BLaER1 (cell line): ENCODE data around the gene TMUB2.
"Not testable (repeated sequence)": the region's sequence is repeated elsewhere in the genome, so short reads cannot be mapped to it uniquely, and the experiment has no call there.

Source experiments
- H3K27ac ChIP-seq: shearing (Covaris generic); formaldehyde crosslinking; 2 replicates; pipeline ENCODE4 v1.8.1; 2022
- H3K27me3 ChIP-seq: shearing (Covaris generic); formaldehyde crosslinking; 2 replicates; pipeline ENCODE4 v1.8.1; 2022
- H3K36me3 ChIP-seq: shearing (Covaris generic); formaldehyde crosslinking; 2 replicates; pipeline ENCODE4 v1.8.1; 2022
- H3K4me1 ChIP-seq: shearing (Covaris generic); formaldehyde crosslinking; 2 replicates; pipeline ENCODE4 v1.8.1; 2022
- H3K4me2 ChIP-seq: shearing (Covaris generic); formaldehyde crosslinking; 2 replicates; pipeline ENCODE4 v1.8.1; 2022
- H3K4me3 ChIP-seq: shearing (Covaris generic); formaldehyde crosslinking; 2 replicates; pipeline ENCODE4 v1.8.1; 2022
- H3K9ac ChIP-seq: shearing (Covaris generic); formaldehyde crosslinking; 2 replicates; pipeline ENCODE4 v1.8.1; 2022
- H3K9me3 ChIP-seq: shearing (Covaris generic); formaldehyde crosslinking; 2 replicates; pipeline ENCODE4 v1.8.1; 2022
- H4K20me1 ChIP-seq: shearing (Covaris generic); formaldehyde crosslinking; 2 replicates; pipeline ENCODE4 v1.8.1; 2022
- Cebpa-rat ChIP-seq: shearing (Covaris generic); IDR thresholded peaks from 2 replicates; pipeline ENCODE4 v1.8.1; 2022

TMUB2 gene

DNA sequence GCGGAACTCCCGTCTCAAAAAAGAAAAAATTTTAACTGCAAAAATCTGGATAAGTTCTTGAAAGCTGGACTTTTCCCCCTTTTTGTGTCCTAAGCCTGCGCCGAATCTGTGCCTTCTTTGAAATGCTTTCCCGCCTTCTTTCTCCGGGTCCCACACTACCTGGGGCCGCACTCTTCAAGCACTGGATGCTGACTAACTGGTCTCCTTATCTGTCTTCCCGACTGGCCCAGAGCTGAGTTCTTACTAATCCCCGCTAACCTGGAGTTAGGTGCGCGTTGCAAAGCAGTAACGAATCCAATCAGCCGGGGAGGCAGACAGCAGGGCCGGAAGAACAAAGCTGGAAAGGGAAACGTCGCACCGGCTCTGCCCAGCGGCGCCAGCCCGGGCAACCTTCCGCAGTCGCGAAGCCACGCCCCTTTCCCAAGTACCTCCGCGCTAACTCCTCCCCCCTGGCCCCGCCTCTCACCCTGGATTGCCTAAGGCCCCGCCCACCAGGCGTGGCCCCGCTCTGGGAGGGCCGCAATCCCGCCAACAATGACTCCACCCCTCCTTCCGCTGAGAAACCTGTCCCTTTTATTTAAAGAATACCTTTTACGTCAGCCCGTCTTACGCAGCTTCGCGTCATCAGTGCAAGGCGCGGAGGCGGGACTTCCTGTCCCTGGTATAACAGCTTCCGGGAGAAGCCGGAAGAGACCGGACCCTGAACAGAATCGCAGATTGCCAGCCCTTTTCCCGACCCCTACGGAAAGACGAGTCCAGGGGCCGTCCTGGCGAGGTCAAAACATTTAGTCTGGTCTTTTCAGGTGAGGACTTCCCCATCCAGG is at the start of gene TMUB2:
TMUB2 (plus strand) TSS at position 666 of the 824 bp plus-strand sequence. CDS start 737 bp downstream, outside the sequence.
- Histone ChIP-seq H3K27me3 (no peaks in the 10 kb centered on the region), H3K4me3 (peak within 1 kb of the TSS; percentile 95), H3K36me3 (peaks cover 67% of the 10 kb centered on the region), H4K20me1 (peaks cover 50% of the 10 kb centered on the region), H3K4me1 (peaks cover 40% of the 10 kb centered on the region), H3K9ac (peak within 1 kb of the TSS; percentile 94), H3K27ac (peak within 1 kb of the TSS; percentile 88), H3K9me3 (no peaks in the 10 kb centered on the region), H3K4me2 (peak within 1 kb of the TSS; percentile 94)
- TF ChIP-seq Cebpa-rat: peak; percentile 68; the same call in 1 of the 2 replicates

DNA sequence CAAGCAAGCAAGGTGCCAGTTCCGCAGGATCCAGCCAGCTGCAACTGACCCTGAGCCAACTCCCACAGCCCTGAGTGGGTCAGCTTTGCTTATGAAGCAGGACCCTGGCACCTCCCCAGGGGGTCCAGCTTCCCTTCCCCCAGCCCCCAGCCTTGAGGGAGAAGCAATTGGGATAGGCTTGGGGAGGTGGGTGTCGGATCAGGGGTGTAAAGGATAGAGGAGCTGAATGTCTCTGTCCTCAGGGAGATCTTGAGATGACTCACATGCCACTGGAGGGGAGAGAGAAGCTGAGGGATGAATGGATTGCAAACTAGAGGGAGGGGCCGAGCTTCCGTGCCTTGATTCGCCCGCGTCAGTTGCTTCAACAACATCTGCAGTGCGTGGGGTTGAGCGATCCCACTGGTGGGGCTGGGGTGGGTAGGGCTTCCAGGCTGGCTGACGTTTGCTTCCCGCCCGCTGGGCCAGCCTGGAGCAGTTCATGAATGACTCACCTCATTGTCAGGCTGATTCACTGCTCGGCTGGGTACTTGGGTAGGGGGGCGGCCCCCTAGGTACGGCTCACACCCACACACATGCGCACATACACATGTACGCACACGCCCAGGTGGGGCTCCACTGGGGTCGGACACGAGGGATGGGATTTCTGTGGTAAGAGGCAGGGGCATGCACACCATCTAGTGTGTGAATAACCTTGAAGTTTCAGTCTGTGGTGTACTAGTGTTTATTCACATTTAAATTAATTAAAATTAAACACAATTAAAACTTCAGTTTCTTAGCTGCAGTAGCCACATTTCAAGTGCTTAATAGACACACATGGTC is 48.7 kb upstream of the TMUB2 start:
- no peak overlapping the region; the same call in 1 of the 2 replicates for H3K9ac ChIP-seq
- H3K27ac ChIP-seq: no peak overlapping the region
- no peaks in the 10 kb centered on the region for H3K27me3 ChIP-seq
- H3K4me3 ChIP-seq: no peak overlapping the region
- no peaks in the 10 kb centered on the region for H3K36me3 ChIP-seq
- H4K20me1 ChIP-seq: no peaks in the 10 kb centered on the region
- no peak for TF ChIP-seq Cebpa-rat
- peaks cover 35% of the 10 kb centered on the region for H3K4me1 ChIP-seq
- H3K9me3 ChIP-seq: no peaks in the 10 kb centered on the region
- H3K4me2 ChIP-seq: peak overlapping the region; percentile 60

DNA sequence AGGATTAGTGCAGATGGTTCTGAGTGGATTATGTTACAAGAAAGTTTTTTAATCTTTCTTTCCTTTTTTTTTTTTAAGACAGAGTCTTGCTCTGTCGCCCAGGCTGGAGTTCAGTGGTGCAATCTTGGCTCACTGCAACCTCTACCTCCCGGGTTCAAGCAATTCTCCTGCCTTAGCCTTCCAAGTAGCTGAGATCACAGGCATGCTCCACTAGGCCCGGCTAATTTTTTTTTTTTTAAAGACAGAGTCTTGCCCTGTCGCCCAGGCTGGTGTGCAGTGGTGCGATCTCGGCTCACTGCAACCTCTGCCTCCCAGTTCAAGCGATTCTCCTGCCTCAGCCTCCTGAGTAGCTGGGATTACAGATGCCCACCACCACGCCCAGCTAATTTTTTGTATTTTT is 42.9 kb upstream of the TMUB2 start:
- H3K4me3 ChIP-seq, H3K9me3 ChIP-seq, H3K9ac ChIP-seq, H3K27ac ChIP-seq, H4K20me1 ChIP-seq, H3K27me3 ChIP-seq: not testable (repeated sequence)
- Histone ChIP-seq H3K4me2 (0 out of 2 replicates have a peak overlapping the region, but pooled peaks have one; percentile 14), H3K36me3 (peaks cover 42% of the 10 kb centered on the region), H3K4me1 (peaks cover 31% of the 10 kb centered on the region)

DNA sequence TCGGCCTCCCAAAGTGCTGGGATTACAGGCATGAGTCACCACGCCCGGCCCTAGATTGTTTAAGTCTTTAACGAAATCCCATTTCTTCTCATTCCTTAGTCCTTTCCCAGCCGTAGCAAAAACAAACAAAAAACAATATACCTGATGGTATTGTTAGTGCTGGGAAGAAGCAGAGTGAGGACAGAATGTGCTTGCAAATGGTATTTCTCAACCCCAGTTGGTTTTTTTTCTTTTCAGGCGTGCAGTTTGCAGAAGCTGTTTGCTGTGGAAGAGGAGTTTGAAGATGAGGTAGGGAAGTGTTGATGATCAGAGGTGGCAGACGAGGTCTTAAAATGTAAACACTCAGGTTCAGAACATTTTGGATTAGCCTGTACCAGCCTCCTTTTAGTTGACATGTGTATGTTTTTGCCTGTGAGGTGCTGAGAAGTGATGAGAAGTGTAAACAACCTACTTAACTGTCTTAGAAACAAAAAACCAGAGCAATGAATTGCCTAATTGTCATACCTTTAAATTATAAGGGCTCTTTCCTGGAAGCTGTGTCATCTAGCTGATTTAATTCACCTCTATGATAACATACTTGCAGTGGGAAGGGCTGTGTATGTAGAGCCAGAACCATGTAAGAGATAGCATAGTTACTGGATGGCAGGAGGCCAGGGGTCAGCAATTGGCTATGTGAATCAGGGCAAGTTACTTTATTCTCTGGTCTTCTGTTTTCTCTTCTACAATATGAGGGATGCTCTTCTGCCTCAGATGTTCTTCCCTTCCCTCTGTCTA is 41.6 kb upstream of the TMUB2 start:
- 0 out of 2 replicates have a peak overlapping the region, but pooled peaks have one; percentile 15 for H3K9ac ChIP-seq
- H3K27ac ChIP-seq: no peak overlapping the region
- no peak overlapping the region for H3K4me2 ChIP-seq
- H3K27me3 ChIP-seq: no peaks in the 10 kb centered on the region
- H3K36me3 ChIP-seq: peaks cover 54% of the 10 kb centered on the region
- no peak overlapping the region for H3K4me3 ChIP-seq
- no peaks in the 10 kb centered on the region; the same call in 1 of the 2 replicates for H4K20me1 ChIP-seq
- peaks cover 42% of the 10 kb centered on the region for H3K4me1 ChIP-seq
- H3K9me3 ChIP-seq: no peaks in the 10 kb centered on the region
- TF ChIP-seq Cebpa-rat: no peak

DNA sequence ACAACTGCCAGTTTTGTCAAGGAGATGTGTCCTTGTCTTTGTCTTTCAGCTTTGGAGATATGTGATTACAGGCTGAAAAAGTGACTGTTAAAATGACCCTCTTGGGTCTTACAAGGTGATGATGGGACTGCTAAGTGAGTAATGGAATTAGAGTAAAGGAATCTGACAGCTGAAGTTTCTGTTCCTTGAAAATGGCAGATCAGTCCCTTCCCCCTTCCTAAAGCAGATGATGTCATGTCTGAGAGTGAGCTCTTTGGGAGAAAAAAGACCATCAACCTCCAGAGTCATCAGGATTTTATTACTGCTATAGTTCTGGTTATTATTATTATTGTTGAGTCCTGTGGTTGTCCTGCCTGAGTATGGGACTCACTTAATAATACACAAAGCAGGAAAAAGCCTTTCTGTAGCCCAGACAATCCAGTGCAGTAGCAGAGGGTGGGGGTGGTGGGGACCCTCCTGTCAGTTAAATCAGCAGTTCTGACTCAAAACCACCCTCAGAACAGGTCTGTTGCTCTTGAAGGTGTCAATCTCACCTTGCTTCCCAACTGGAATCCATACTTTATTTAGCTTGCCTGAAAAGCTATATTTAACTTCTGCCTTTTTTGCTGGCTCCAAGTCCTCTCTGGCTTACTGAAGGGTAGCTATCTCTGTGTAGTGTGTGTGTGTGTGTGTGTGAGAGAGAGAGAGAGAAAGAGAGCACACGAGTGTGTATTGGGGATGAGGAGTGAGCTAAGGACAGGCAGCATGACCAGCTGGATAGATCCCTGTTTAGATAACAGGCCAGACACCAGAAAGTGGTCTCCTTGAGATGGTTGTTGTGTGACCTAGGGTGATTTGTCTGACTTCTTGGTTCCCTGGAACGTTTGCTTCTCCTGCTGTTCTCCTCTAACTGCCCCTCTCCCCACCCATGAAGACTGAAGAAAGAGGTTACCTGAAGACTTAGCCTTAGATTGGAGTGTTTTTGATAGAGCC is 40.1 kb upstream of the TMUB2 start:
- no peak for TF ChIP-seq Cebpa-rat
- Histone ChIP-seq H3K9me3 (no peaks in the 10 kb centered on the region), H3K36me3 (peaks cover 68% of the 10 kb centered on the region), H3K27me3 (no peaks in the 10 kb centered on the region), H3K27ac (no peak overlapping the region), H3K4me1 (peaks cover 44% of the 10 kb centered on the region), H3K9ac (0 out of 2 replicates have a peak overlapping the region, but pooled peaks have one; percentile 12), H3K4me2 (no peak overlapping the region), H3K4me3 (no peak overlapping the region), H4K20me1 (peaks cover 9% of the 10 kb centered on the region; the same call in 1 of the 2 replicates)

DNA sequence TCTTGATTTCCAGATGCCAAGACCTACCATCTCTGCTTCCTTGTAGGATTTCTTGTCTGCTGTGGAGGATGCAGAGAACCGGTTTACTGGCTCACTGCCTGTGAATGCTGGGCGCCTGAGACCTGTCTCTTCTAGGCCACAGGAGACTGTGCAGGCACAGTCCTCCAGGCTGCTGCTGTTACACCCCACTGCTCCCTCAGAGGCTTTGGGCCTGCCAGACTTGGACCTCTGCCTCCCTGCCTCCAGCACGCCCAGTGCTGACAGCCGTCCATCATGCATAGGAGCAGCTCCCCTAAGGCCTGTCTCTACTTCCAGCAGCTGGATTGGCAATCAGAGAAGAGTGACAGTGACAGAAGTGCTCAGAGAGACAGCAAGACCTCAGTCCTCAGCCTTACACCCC is 39.0 kb upstream of the TMUB2 start:
- no peak for TF ChIP-seq Cebpa-rat
- Histone ChIP-seq H3K27me3 (no peaks in the 10 kb centered on the region), H3K9me3 (no peaks in the 10 kb centered on the region), H4K20me1 (peaks cover 9% of the 10 kb centered on the region; the same call in 1 of the 2 replicates), H3K4me3 (no peak overlapping the region), H3K36me3 (peaks cover 79% of the 10 kb centered on the region), H3K4me2 (no peak overlapping the region), H3K9ac (no peak overlapping the region), H3K27ac (no peak overlapping the region), H3K4me1 (peaks cover 39% of the 10 kb centered on the region)

DNA sequence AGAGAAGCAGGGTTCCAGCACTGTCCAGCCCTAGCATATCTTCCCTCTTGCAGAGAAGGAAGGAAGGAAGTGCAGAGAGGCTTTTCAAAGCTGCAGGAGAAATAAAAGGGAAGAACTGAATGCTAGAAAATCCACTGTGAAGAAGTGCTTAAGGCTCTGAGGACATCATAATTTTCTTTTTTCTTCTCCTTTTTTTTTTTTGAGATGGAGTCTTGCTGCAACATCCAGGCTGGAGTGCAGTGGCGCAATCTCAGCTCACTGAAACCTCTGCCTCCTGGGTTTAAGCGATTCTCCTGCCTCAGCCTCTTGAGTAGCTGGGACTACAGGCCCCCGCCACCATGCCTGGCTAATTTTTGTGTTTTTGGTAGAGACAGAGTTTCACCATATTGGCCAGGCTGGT is 37.7 kb upstream of the TMUB2 start:
- not testable (repeated sequence) for H3K9ac ChIP-seq, H3K4me3 ChIP-seq, H3K9me3 ChIP-seq, H3K27me3 ChIP-seq, H3K4me2 ChIP-seq, H4K20me1 ChIP-seq, H3K27ac ChIP-seq
- Histone ChIP-seq H3K36me3 (peaks cover 90% of the 10 kb centered on the region), H3K4me1 (peaks cover 30% of the 10 kb centered on the region; the same call in 1 of the 2 replicates)

DNA sequence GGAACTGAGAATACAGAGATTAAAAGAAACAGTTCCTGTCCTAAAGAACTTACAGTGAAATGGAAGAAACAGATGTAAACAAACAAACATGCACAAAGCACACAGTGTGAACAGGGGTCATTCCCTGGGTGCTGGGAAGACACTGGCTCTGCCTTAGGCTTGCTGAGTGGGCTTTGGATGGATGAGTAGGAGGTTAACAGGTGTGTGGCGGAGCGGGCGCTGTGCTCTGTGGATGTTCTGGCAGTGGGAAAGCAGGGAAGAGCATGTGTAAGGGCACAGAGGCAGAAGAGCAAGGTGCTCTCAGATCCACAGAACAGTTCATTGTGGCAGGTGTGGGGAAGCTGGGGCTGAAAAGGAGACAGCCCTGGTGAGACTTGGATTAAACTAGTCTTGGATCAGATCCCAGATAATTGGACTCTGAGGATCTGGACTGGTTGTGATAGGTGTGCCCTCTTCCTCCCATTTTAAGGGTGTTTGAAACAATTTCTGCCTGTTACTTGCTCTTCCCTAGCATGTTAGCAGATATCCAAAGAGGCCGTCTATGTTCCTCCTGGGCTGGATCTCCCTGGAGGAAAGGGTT is 36.9 kb upstream of the TMUB2 start:
- Histone ChIP-seq H3K27ac (no peak overlapping the region), H3K9ac (0 out of 2 replicates have a peak overlapping the region, but pooled peaks have one; percentile 38), H3K27me3 (no peaks in the 10 kb centered on the region), H3K36me3 (peaks cover 97% of the 10 kb centered on the region), H3K9me3 (no peaks in the 10 kb centered on the region), H3K4me1 (peaks cover 30% of the 10 kb centered on the region; the same call in 1 of the 2 replicates), H4K20me1 (peaks cover 9% of the 10 kb centered on the region; the same call in 1 of the 2 replicates), H3K4me3 (no peak overlapping the region), H3K4me2 (no peak overlapping the region)
- TF ChIP-seq Cebpa-rat: no peak
